Activated naive CD8-positive, alpha-beta T cell (primary cell): ENCODE data around the gene ANO4.

ENCODE experiments used
- H3K27ac Mint-ChIP-seq: one replicate; pipeline ENCODE4 v1.8.0; 2021; ENCODE audit warnings: mixed read lengths
- H3K27me3 Mint-ChIP-seq: one replicate; pipeline ENCODE4 v1.8.0; 2021; ENCODE audit warnings: mixed read lengths
- H3K36me3 Mint-ChIP-seq: one replicate; pipeline ENCODE4 v1.8.0; 2021; ENCODE audit warnings: mixed read lengths
- H3K4me1 Mint-ChIP-seq: one replicate; pipeline ENCODE4 v1.8.0; 2021; ENCODE audit warnings: low read depth, mixed read lengths
- H3K4me3 Mint-ChIP-seq: one replicate; pipeline ENCODE4 v1.8.0; 2021; ENCODE audit warnings: mild to moderate bottlenecking, mixed read lengths
- H3K9me3 Mint-ChIP-seq: one replicate; pipeline ENCODE4 v1.8.0; 2021; ENCODE audit warnings: low read depth, mixed read lengths

Gene ANO4

DNA sequence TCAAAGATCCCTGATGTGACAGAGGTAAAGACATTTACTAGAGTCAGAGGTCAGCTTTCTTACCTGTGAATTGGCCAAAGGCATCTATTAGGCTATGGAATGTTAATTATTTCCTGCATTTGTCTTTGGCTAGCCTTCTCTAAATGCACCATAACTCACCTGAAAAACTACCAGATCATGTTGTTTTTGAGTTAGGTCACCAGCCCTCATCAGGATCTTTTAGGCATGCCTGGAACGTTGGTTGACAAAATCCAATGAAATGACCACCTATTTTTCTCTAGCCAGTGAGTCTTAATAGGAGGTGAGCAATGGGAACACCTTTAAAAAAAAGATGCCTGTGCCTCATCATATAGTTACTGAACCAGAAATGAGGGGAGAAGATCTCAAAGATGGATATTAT is 46.2 kb downstream of the ANO4 start:
- Mint-ChIP-seq H3K36me3 (no peaks in the 10 kb centered on the region), H3K27me3 (peaks cover 4% of the 10 kb centered on the region), H3K4me3 (no peak overlapping the region), H3K4me1 (no peaks in the 10 kb centered on the region), H3K27ac (no peak overlapping the region), H3K9me3 (no peaks in the 10 kb centered on the region)

DNA sequence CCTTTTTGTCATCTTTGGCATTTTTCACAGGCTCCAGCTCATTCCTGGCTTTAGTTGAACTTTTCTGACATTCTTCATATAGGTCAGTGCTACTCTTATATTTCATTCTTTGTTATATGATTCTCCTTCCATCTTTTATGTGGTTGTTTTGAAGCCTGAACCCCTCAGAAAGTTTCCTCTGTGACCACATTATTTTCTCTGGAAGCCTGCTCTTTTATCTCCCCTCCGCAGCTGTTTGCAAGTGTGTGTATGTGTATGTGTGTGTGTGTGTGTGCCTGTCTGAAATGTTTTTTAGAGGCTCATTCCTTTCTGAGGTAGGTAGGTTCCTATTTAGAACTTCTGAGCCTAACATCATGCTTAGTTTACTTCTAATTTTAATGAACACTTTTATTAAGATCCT is 47.6 kb downstream of the ANO4 start:
- Mint-ChIP-seq H3K27me3 (peaks cover 4% of the 10 kb centered on the region), H3K4me1 (no peaks in the 10 kb centered on the region), H3K9me3 (no peaks in the 10 kb centered on the region), H3K36me3 (no peaks in the 10 kb centered on the region), H3K4me3 (no peak overlapping the region), H3K27ac (no peak overlapping the region)

DNA sequence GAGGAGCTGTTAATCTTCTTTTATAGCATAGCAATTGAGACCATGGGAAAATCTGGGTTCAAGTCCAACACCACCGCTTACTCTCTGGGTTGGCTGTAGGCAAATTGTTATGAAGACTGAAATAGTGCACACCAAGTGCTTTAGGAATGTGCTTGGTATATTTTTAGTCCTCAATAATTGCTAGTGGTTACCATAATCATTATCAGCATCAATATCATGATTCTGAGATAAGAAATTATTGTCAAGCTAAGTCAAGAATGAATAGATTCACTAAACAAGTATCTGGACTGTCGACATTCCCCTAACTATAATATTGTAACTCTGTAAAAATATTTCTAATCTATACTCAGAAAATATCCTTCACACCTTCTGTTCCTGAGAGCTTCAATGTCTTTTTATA is 48.5 kb downstream of the ANO4 start:
- H3K4me1 Mint-ChIP-seq: no peaks in the 10 kb centered on the region

GRCh38 chr12:100845095-100845494 is 50.5 kb downstream of the ANO4 start:
- Mint-ChIP-seq H3K4me3 (no peak overlapping the region), H3K36me3 (no peaks in the 10 kb centered on the region), H3K4me1 (no peaks in the 10 kb centered on the region), H3K27ac (no peak overlapping the region), H3K9me3 (no peaks in the 10 kb centered on the region), H3K27me3 (peaks cover 4% of the 10 kb centered on the region)

More for the DNA sequence above, 48.5 kb downstream of the ANO4 start:
- no peak overlapping the region for H3K4me3 Mint-ChIP-seq
- peaks cover 4% of the 10 kb centered on the region for H3K27me3 Mint-ChIP-seq
- no peaks in the 10 kb centered on the region for H3K36me3 Mint-ChIP-seq
- H3K27ac Mint-ChIP-seq: no peak overlapping the region
- no peaks in the 10 kb centered on the region for H3K9me3 Mint-ChIP-seq

DNA sequence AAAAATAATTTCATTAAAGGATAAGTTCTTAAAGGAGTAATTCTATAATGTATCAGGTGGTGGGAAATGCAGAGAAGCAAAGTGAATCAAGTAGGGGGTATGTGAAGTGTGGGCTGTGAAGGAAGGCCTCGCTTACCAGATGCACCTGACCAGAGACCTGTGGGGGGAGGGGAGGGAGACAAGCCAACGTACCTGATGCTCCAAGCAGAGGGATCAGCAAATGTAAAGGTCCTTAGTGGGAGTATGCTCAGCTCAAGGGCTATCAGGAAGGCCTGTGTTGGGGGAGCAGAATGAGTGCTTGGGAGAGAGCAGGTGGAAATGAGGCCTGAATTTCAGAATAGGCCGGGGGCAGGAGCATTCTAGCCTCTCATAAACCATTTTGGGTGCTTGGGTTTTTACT is 57.1 kb downstream of the ANO4 start:
- Mint-ChIP-seq H3K4me1 (no peaks in the 10 kb centered on the region), H3K27me3 (peaks cover 2% of the 10 kb centered on the region), H3K9me3 (no peaks in the 10 kb centered on the region), H3K36me3 (no peaks in the 10 kb centered on the region), H3K27ac (no peak overlapping the region), H3K4me3 (no peak overlapping the region)

- no peak overlapping the region for H3K4me3 Mint-ChIP-seq
- no peaks in the 10 kb centered on the region for H3K36me3 Mint-ChIP-seq
- H3K27me3 Mint-ChIP-seq: peaks cover 2% of the 10 kb centered on the region
- H3K4me1 Mint-ChIP-seq: no peaks in the 10 kb centered on the region
- H3K27ac Mint-ChIP-seq: no peak overlapping the region
- H3K9me3 Mint-ChIP-seq: no peaks in the 10 kb centered on the region
Observed at GRCh38 chr12:100857418-100857817, 62.8 kb downstream of the ANO4 start.

- Mint-ChIP-seq H3K4me1 (no peaks in the 10 kb centered on the region), H3K27me3 (peaks cover 2% of the 10 kb centered on the region)
Observed at GRCh38 chr12:100857971-100858370, 63.4 kb downstream of the ANO4 start.

DNA sequence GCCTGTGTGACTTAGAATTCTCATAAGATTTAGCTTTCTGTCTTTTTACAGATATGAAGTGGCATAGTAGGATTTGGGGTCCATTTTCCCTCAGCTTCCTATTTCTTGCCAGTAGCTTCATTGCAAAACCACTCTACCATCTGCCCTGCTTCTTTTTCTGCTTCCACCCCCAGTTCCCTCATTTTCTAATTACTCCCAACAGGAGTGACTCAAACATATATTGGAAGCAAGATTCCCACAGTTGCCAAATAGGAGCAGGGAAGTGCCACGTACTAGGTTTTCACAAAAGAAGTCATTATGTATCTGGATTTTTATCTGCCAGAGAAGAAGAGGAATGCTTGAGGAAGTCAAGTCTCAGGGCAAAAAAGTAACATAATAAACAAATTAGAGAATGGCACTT is 64.1 kb downstream of the ANO4 start:
- Mint-ChIP-seq H3K36me3 (no peaks in the 10 kb centered on the region), H3K27me3 (peaks cover 2% of the 10 kb centered on the region), H3K27ac (no peak overlapping the region), H3K4me3 (no peak overlapping the region), H3K9me3 (no peaks in the 10 kb centered on the region), H3K4me1 (no peaks in the 10 kb centered on the region)

More at GRCh38 chr12:100857971-100858370, 63.4 kb downstream of the ANO4 start:
- H3K9me3 Mint-ChIP-seq: no peaks in the 10 kb centered on the region
- no peaks in the 10 kb centered on the region for H3K36me3 Mint-ChIP-seq
- no peak overlapping the region for H3K27ac Mint-ChIP-seq
- no peak overlapping the region for H3K4me3 Mint-ChIP-seq

DNA sequence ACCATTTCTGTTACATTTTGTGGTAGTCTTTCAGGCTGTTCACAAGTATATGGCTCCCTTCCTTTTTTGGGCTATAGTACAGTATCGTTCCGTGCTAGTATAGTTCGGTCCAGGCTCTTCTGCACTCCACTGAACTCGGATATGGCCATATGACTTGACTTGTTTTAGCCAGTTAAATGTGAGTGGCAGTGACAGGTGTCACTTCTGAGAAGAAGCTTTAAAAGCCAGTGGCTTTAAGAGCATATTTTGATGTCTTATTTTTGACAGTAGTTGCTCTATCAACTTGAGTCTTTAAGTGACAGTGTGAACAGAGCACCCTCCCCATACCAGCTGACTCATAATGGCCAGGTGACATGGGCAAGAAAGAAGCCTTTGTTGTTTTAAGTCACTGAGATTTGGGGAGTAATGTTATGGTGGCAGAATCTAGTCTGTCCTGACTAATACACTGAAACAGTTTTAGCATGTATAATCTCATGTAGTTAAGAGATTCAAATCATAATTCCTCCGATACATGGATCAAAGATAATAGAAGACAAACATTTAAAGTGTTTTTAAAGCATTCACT is 64.6 kb downstream of the ANO4 start:
- no peaks in the 10 kb centered on the region for H3K36me3 Mint-ChIP-seq
- H3K4me3 Mint-ChIP-seq: no peak overlapping the region
- H3K4me1 Mint-ChIP-seq: no peaks in the 10 kb centered on the region
- H3K27me3 Mint-ChIP-seq: peaks cover 2% of the 10 kb centered on the region
- no peaks in the 10 kb centered on the region for H3K9me3 Mint-ChIP-seq
- H3K27ac Mint-ChIP-seq: no peak overlapping the region

- Mint-ChIP-seq H3K27ac (no peak overlapping the region), H3K27me3 (no peaks in the 10 kb centered on the region), H3K4me1 (no peaks in the 10 kb centered on the region), H3K36me3 (no peaks in the 10 kb centered on the region), H3K4me3 (no peak overlapping the region), H3K9me3 (no peaks in the 10 kb centered on the region)
Observed at GRCh38 chr12:100860611-100861010, 66.0 kb downstream of the ANO4 start.

- Mint-ChIP-seq H3K4me1 (no peaks in the 10 kb centered on the region), H3K27me3 (no peaks in the 10 kb centered on the region), H3K9me3 (no peaks in the 10 kb centered on the region), H3K4me3 (no peak overlapping the region), H3K36me3 (no peaks in the 10 kb centered on the region), H3K27ac (no peak overlapping the region)
Observed at GRCh38 chr12:100862676-100863075, 68.1 kb downstream of the ANO4 start.

DNA sequence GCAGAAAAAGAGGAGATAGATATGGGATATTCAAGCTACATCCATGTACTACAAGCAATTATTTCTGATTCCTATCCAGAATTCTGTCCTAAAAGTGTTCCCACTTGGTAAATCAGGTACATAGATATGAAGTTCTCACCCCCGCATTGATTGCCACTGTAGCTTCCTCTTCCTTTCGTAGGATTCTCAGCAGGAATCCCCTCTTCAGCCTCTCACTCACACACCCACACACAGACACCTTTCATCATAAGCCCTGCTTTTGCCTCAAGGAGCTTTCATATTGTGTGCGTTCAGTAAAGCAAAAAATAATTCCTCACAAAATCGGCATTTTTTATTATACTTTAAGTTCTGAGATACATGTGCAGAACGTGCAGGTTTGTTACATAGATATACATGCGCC is 69.8 kb downstream of the ANO4 start:
- H3K36me3 Mint-ChIP-seq: no peaks in the 10 kb centered on the region
- H3K9me3 Mint-ChIP-seq: no peaks in the 10 kb centered on the region
- no peaks in the 10 kb centered on the region for H3K27me3 Mint-ChIP-seq
- H3K4me3 Mint-ChIP-seq: no peak overlapping the region
- no peak overlapping the region for H3K27ac Mint-ChIP-seq
- H3K4me1 Mint-ChIP-seq: no peaks in the 10 kb centered on the region

DNA sequence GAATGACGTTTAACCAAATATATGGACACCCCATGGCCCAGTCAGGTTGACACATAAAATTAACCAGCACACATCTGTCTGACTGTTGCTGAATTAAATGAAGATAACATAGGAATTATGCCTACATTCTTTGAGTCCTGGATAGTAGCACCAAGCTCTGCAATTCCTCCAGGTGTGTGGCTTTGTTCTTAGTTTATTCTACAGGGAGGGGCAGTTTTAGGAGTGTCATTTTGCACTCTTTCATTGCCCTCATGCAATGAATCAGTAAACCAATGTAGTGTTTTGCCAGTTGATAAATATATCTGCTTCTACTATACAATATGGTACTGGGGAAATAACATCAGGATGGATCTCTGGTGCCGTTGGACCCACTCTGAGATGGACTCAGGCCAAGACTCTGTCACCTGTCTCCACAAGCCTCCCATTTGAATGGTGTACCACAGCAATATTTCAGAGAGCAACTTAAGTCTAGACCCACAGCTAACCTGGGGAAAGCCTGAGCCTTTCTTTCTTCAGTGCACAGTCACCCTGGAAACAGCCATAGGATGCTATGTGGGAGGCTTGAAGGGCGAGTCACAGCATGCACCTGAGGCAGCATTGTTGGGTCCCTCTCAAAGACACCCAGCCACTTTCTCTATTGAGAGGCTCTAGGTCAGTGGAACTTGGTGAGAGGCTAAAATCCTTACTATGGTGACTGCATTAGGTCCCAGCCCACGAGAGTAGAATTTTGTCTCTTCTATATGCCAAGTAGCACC is 73.2 kb downstream of the ANO4 start:
- Mint-ChIP-seq H3K27me3 (no peaks in the 10 kb centered on the region), H3K4me1 (no peaks in the 10 kb centered on the region), H3K4me3 (no peak overlapping the region), H3K9me3 (no peaks in the 10 kb centered on the region), H3K27ac (no peak overlapping the region), H3K36me3 (no peaks in the 10 kb centered on the region)

- no peaks in the 10 kb centered on the region for H3K27me3 Mint-ChIP-seq
- no peak overlapping the region for H3K4me3 Mint-ChIP-seq
- no peaks in the 10 kb centered on the region for H3K36me3 Mint-ChIP-seq
- H3K9me3 Mint-ChIP-seq: peaks cover 4% of the 10 kb centered on the region
- H3K27ac Mint-ChIP-seq: no peak overlapping the region
- no peaks in the 10 kb centered on the region for H3K4me1 Mint-ChIP-seq
Observed at GRCh38 chr12:100868487-100868886, 73.9 kb downstream of the ANO4 start.

GRCh38 chr12:100871195-100871734 is 76.7 kb downstream of the ANO4 start:
- Mint-ChIP-seq H3K27ac (no peak overlapping the region), H3K4me1 (no peaks in the 10 kb centered on the region), H3K27me3 (peaks cover 2% of the 10 kb centered on the region), H3K9me3 (peaks cover 12% of the 10 kb centered on the region), H3K4me3 (no peak overlapping the region), H3K36me3 (no peaks in the 10 kb centered on the region)

- H3K27ac Mint-ChIP-seq: no peak overlapping the region
- H3K27me3 Mint-ChIP-seq: peaks cover 3% of the 10 kb centered on the region
- no peaks in the 10 kb centered on the region for H3K4me1 Mint-ChIP-seq
- peaks cover 12% of the 10 kb centered on the region for H3K9me3 Mint-ChIP-seq
- H3K4me3 Mint-ChIP-seq: no peak overlapping the region
- H3K36me3 Mint-ChIP-seq: no peaks in the 10 kb centered on the region
Observed at GRCh38 chr12:100875156-100875555, 80.6 kb downstream of the ANO4 start.
